GM21619 (cell line): ENCODE data around the gene TTC24.
"Not testable (repeated sequence)": the region's sequence is repeated elsewhere in the genome, so short reads cannot be mapped to it uniquely, and the experiment has no call there.

Experiments
- ATAC-seq: cut with Tn5 transposase; IDR thresholded peaks from one replicate; pipeline ENCODE4 v1.9.1; 2021; ENCODE audit not compliant: unreplicated experiment

Gene TTC24

DNA sequence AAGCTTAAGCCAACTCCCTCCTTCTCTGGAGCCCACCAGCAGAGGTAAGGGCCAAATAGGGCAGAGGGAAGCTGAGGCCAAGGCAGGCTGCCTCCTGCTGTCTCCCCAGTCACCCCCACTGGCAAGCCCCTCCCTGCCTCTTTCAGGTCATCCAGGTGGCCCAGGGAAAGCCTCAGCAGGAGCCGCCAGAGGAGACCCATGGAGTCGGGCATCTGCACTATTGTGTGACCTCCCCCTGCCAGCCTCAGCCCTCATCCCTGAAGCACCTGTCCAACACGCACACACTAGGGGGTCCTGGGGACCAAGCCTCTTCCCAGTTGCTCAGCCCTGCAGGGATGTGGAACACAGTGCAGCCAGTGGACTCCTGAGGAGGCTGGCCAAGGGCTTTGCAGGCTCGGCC is 6.8 kb downstream of the TTC24 start:
- ATAC-seq = no peak

DNA sequence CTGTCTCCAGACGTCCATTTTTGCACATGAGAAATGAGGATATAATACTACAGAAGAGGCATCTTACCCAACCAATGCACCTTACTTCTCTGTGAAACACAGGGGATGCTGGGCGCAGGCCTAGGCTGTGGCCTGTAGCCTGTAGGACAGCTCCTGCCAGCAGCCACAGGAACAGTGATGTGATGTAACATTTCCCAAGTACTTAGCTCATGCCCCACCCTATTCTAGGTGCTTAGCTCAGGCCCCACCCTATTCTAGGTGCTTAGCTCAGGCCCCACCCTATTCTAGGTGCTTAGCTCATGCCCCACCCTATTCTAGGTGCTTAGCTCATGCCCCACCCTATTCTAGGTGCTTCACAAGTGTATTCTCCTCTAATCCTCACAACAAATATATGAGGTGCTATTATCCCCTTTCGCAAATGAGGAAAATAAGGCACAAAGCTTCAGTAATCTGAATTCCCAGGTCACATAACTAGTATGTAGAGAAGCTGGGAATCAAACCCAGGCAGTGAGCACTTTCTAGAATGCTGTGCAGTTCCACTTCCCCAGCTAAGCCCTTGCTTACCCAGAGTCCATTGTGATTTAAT is 7.5 kb downstream of the TTC24 start:
- no peak for ATAC-seq

DNA sequence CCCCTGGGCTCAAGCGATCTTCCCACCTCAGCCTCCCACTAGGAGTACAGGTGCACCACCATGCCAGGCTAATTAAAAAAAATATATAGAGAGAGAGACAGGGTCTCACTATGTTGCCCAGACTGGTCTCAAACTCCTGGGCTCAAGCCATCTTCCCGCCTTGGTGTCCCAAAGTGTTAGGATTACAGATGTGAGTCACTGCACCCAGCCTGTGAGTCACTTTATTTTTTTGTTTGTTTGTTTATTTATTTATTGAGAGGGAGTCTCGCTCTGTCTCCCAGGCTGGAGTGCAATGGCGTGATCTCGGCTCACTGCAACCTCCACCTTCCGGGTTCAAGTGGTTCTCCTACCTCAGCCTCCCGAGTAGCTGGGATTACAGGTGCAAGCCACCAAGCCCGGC is 8.4 kb downstream of the TTC24 start:
- not testable (repeated sequence) for ATAC-seq

DNA sequence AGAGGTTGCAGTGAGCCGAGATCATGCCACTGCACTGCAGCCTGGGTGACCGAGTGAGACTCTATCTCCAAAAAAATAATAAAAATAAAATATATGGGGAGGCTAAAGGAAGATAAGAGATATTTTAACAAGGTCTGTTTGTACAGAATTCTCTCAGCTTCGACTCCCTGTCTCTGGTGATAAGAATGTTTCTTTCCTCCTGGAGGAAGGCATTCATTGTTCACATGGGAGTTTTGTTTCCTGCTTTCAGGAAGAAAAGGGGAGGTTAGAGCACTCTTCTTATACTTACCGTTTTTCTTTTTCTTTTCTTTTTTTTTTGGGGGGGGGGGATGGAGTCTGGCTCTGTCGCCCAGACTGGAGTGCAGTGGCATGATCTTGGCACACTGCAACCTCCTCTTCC is 10.0 kb downstream of the TTC24 start:
- ATAC-seq = no peak

DNA sequence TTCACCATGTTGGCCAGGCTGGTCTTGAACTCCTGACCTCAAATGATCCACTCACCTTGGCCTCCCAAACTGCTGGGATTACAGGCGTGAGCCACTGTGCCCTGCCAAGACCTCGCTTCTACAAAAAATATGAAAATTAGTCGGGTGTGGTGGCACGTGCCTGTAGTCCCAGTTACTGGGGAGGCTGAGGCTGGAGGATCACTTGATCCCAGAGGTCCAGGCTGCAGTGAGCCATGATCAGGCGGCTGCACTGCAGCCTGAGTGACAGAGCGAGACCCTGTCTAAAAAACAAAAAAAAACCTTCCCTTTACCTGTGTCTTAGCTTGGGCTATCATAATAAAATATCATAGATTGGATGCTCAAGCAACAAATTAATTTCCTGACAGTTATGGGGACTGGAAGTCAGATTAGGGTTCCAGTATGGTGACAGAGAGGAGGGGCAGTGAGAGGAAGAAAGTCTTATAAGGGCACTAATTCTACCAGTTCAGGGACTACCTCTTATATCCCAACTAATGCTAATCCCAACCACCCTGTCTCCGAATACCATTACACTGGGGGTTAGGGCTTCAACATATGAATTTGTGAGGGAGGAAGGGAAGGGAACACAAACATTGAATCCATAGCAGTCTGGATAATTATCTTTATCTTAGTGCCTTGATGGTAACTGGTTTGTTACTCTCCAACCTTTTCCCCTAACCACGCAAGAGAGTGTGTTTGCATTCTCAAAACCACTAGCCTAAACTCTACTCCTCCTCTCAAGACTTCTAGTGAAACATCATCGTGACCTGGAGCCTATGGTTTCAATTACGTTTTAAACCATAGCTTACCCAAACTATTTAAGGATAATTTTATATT is 11.0 kb downstream of the TTC24 start:
- no peak for ATAC-seq

- peak; percentile 5 for ATAC-seq
These were observed 11.6 kb downstream of the TTC24 start for GRCh38 chr1:156591181-156591431.

GRCh38 chr1:156591432-156592157 is 12.1 kb downstream of the TTC24 start, which contains the start of gene NAXE:
NAXE (plus strand) TSS chr1:156591776; CDS start chr1:156591805, 29 bp downstream.
- ATAC-seq = peak; percentile 82

DNA sequence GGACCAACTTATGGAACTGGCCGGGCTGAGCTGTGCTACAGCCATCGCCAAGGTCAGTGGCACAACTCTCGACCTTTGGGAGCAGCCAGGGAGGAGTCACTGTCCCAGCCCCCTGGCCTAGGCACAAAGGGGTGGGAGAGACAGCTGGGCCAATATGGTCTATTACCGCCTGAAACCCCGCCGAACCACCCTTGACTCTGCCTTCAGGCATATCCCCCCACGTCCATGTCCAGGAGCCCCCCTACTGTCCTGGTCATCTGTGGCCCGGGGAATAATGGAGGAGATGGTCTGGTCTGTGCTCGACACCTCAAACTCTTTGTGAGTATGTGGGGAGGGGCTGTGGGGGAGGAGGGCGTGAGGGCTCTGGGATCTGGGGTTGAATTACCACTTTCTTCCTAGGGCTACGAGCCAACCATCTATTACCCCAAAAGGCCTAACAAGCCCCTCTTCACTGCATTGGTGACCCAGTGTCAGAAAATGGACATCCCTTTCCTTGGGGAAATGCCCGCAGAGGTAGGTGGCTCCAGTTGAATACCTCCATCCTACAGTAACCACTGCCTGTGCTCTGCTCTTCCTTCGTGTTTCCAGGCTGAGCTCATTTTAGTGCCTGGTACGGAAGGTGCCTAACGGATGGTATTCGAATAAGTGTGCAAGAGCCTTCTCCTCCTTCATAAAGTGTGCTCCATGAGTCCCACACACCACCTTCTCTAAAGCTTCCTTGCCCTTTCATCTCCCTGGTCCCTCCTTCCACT is 12.8 kb downstream of the TTC24 start:
- ATAC-seq = no peak

DNA sequence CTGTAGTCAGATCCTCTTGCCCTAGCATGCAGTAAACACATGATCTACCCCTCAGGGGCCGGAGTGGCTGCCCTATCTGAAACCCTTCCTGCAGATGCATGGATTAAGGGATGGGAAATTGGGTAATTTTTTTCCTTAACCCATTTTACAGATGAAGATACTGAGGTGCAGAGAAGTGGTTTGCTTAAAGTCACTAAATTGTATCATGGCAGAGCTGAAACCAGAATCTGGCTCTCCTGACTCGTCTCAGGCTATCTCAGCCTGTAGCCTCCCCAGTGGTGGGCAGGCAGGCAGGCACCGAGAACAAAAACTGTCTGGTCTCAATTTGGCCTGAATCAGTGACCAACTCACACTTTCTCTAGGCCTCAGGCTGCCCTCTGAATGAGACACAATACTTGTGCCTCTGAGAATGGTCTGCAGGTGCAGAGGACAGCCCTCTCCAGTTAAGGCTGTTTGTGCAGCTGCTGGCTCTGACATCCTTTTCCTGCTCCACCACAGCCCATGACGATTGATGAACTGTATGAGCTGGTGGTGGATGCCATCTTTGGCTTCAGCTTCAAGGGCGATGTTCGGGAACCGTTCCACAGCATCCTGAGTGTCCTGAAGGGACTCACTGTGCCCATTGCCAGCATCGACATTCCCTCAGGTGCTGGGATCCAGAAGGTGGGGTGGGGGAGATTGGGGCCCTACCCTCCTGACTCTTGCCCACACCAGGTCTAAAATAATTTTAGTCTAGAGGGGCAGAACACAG is 13.6 kb downstream of the TTC24 start:
- no peak for ATAC-seq

- no peak for ATAC-seq
These were observed 14.1 kb downstream of the TTC24 start for GRCh38 chr1:156593661-156593989.

DNA sequence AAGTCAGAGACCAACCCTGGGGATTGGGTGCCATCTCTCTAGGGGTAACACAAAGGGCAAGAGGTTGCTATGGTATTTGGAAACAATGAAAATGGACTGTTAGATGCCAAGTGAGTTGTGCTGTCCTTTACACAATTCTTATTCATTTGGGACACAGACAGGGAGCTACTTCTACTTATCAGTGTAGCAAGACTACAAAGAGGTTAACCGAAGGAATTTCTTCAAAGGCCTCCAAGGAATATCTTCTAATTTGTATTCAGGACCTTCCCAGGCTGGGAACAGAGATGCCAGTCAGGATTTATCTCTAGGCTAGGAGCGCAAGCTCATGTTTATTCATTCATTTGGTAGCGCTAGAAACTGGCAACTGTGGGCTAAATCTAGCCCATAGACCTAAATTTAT is 14.7 kb downstream of the TTC24 start:
- ATAC-seq = no peak

GRCh38 chr1:156595016-156595415 is 15.5 kb downstream of the TTC24 start:
- no peak for ATAC-seq

GRCh38 chr1:156596426-156596825 is 16.9 kb downstream of the TTC24 start:
- ATAC-seq = no peak

- no peak for ATAC-seq
These were observed 18.6 kb downstream of the TTC24 start for GRCh38 chr1:156598125-156598524.

DNA sequence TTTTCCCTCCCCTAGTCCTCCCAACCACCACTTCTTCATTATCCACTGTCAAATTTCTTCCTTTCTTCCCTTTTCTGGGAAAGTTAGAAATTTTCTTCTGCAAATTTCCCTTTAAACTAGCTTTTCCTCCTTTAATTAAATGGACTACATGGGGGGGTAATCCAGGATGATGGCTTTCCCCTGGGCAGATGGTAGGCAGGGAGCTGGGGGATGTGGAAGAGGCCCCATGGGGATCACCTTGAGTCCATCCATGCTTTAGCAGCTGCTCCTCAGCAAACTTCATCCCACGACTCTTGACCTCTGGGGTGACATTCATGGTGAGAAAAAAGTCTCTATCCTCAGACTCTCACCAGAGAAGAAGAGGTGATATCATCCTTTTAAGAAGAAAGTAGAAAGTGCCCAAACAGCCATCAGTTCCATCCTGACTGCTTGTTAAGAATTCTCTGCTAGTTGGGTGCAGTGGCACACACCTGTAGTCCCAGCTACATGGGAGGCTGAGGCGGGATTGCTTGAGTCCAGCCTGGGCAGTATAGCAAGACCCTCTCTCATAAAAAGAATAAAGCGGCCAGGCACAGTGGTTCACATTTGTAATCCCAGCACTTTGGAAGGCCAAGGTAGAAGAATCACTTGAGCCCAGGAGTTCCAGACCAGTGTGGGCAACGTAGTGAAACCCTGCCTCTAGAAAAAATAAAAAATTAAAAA is 19.4 kb downstream of the TTC24 start:
- ATAC-seq = no peak

- no peak for ATAC-seq
These were observed 20.3 kb downstream of the TTC24 start for GRCh38 chr1:156599811-156600210.

- no peak for ATAC-seq
These were observed 21.2 kb downstream of the TTC24 start for GRCh38 chr1:156600733-156601121.

GRCh38 chr1:156601122-156601830 is 21.8 kb downstream of the TTC24 start, which contains the start of gene GPATCH4:
GPATCH4 (minus strand) TSS chr1:156601479.
- peak; percentile 59 for ATAC-seq

- ATAC-seq = peak; percentile 25
These were observed 22.4 kb downstream of the TTC24 start for GRCh38 chr1:156601892-156602291.
